Chondrocyte (in vitro differentiated cells): ENCODE results near the gene LCMT1. TPM values are rescaled to one million over a fixed set of nuclear protein-coding genes. Genes with fewer than 3 reads are reported as not detected.

ENCODE experiments used
- DNase-seq: peaks from one replicate; pipeline ENCODE4 v3.0.0; 2021; ENCODE audit warnings: mixed read lengths, low spot score
- H3K27ac Mint-ChIP-seq: one replicate; pipeline ENCODE4 v1.8.0; 2021; ENCODE audit warnings: mild to moderate bottlenecking, moderate library complexity, mixed read lengths; ENCODE audit not compliant: unreplicated experiment
- H3K27me3 Mint-ChIP-seq: 2 replicates; pipeline ENCODE4 v1.8.0; 2021; ENCODE audit warnings: low read depth, mixed read lengths
- H3K36me3 Mint-ChIP-seq: 2 replicates; pipeline ENCODE4 v1.8.0; 2021; ENCODE audit warnings: low read depth, mixed read lengths
- H3K4me1 Mint-ChIP-seq: 2 replicates; pipeline ENCODE4 v1.8.0; 2021; ENCODE audit warnings: low read depth, mild to moderate bottlenecking, mixed read lengths
- H3K4me3 Mint-ChIP-seq: one replicate; pipeline ENCODE4 v1.8.0; 2021; ENCODE audit warnings: mild to moderate bottlenecking, moderate library complexity, mixed read lengths; ENCODE audit not compliant: unreplicated experiment
- H3K9me3 Mint-ChIP-seq: 2 replicates; pipeline ENCODE4 v1.8.0; 2021; ENCODE audit warnings: low read depth, mixed read lengths
- total RNA-seq: library from RNA; stranded (reverse); gene quantifications from 3 replicates; pipeline ENCODE4 v1.2.1, GENCODE V29; 2021
- TF ChIP-seq, protein P1 (sequence below): fragments of 200-600 bp; sonication (generic); IDR thresholded peaks from 2 replicates; pipeline ENCODE4 v1.5.0; 2021; ENCODE audit warnings: antibody characterized with exemption, mild to moderate bottlenecking, moderate library complexity

Gene LCMT1
- total RNA-seq, 1 donor from 2014 or later = 35.4 TPM

DNA sequence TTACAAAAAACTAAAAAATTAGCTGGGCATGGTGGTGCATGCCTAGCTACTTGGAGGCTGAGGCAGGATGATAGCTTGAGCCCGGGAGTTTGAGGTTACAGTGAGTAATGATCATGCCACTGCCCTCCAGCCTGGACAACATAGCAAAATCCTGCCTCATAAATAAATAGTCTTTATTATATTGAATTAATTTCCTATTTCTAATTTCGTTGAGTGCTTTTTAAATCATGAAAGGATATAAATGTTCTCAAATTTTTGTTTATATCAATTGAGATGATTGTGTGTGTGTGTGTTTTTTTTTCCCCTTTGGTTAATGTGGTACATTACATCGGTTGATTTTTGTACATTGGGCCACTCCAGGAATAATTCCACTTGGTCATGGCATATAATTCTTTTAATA is 73.2 kb downstream of the LCMT1 start:
- no peaks in the 10 kb centered on the region for H3K27me3 Mint-ChIP-seq
- H3K4me1 Mint-ChIP-seq = no peaks in the 10 kb centered on the region
- no peak for DNase-seq
- no peak overlapping the region for H3K27ac Mint-ChIP-seq
- H3K4me3 Mint-ChIP-seq = no peak overlapping the region
- H3K36me3 Mint-ChIP-seq = no peaks in the 10 kb centered on the region
- no peaks in the 10 kb centered on the region for H3K9me3 Mint-ChIP-seq
- TF ChIP-seq, protein P1, sequence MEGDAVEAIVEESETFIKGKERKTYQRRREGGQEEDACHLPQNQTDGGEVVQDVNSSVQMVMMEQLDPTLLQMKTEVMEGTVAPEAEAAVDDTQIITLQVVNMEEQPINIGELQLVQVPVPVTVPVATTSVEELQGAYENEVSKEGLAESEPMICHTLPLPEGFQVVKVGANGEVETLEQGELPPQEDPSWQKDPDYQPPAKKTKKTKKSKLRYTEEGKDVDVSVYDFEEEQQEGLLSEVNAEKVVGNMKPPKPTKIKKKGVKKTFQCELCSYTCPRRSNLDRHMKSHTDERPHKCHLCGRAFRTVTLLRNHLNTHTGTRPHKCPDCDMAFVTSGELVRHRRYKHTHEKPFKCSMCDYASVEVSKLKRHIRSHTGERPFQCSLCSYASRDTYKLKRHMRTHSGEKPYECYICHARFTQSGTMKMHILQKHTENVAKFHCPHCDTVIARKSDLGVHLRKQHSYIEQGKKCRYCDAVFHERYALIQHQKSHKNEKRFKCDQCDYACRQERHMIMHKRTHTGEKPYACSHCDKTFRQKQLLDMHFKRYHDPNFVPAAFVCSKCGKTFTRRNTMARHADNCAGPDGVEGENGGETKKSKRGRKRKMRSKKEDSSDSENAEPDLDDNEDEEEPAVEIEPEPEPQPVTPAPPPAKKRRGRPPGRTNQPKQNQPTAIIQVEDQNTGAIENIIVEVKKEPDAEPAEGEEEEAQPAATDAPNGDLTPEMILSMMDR = no peak

DNA sequence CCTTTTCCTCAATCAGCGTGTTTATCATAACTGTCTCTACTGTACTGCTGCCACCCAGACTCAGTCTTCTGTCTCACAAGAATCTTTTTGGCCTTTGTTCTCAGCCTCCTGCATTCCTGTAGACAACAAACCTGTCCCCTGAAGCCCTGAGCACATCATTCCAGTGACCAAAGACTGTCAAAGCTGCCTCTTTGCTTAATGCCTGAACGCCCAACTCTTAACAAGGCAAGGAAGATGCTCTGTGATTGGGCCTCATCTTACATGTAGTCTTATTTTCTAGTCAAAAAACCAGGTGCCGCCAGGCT is 75.9 kb downstream of the LCMT1 start:
- H3K27ac Mint-ChIP-seq = no peak overlapping the region
- TF ChIP-seq, protein P1 = no peak
- no peaks in the 10 kb centered on the region for H3K36me3 Mint-ChIP-seq

DNA sequence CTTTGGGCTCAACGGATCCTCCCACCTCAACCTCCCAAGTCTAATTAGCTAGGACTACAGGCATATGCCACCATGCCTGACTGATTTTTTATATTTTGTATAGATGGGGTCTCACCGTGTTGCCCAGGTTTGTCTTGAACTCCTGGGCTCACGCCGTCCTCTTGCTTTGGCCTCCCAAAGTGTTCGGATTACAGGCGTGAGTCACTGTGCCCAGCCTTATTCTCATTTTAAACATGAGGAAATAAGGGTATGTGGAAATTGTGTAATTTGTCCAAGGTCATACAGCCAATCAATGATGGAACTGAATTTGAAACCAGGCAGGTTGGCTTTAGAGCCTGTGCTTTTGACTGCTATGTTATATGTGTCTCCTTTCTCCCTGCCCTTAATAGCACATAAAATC is 77.8 kb downstream of the LCMT1 start:
- Mint-ChIP-seq H3K4me1 (no peaks in the 10 kb centered on the region), H3K9me3 (no peaks in the 10 kb centered on the region), H3K36me3 (no peaks in the 10 kb centered on the region), H3K27me3 (no peaks in the 10 kb centered on the region), H3K4me3 (no peak overlapping the region), H3K27ac (no peak overlapping the region)
- no peak for DNase-seq
- TF ChIP-seq, protein P1 = no peak

More for the DNA sequence above, 75.9 kb downstream of the LCMT1 start:
- peak; percentile 5 for DNase-seq
- Mint-ChIP-seq H3K4me1 (no peaks in the 10 kb centered on the region), H3K4me3 (no peak overlapping the region), H3K27me3 (no peaks in the 10 kb centered on the region), H3K9me3 (no peaks in the 10 kb centered on the region)

DNA sequence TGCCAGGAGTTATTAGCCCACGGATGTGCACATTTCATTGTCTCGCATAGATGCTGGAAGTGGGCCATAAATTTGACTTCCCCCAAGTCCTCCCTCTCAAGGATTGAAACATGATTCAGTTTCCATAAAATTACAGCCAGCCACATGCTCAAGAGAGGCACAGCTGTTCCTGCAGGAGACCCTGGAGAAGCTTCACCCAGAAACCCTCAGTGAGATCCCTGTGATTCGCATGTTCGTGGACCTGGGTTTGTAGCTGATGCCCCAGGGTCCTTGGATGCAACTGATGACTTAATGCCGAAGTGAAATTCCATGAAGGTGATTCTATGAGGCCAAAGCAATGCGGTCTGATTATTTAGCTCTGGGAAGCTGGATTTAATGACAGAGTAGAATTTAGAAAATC is 80.6 kb downstream of the LCMT1 start:
- H3K36me3 Mint-ChIP-seq = no peaks in the 10 kb centered on the region
- no peak for DNase-seq
- TF ChIP-seq, protein P1 = no peak
- no peak overlapping the region for H3K27ac Mint-ChIP-seq
- no peaks in the 10 kb centered on the region for H3K9me3 Mint-ChIP-seq
- no peaks in the 10 kb centered on the region for H3K4me1 Mint-ChIP-seq
- H3K27me3 Mint-ChIP-seq = no peaks in the 10 kb centered on the region
- no peak overlapping the region for H3K4me3 Mint-ChIP-seq

DNA sequence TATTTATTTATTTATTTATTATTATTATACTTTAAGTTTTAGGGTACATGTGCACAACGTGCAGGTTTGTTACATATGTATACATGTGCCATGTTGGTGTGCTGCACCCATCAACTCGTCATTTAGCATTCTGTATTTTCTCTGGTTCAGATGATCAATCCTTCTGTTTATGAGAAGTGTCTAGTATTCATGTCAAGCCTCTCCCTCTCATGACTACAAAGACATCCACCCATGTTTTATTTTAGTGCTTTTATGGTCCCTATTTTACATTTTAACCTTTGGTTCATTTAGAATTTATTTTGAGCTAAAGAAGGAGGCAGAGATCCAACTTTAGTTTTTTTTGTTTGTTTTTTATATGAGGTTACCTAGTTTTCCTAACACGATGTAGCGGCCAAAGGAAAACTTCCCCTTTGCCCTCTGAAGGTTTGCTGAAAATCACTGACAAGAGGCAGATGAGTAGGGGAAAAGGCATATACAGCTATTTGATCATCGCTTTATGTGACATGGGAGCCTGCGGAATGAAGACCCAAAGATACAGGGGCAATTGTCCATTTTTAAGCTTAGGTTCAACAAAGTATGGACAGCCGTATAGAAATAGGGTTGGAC is 82.8 kb downstream of the LCMT1 start:
- DNase-seq = no peak
- Mint-ChIP-seq H3K27ac (no peak overlapping the region), H3K27me3 (no peaks in the 10 kb centered on the region), H3K36me3 (no peaks in the 10 kb centered on the region), H3K9me3 (no peaks in the 10 kb centered on the region), H3K4me3 (no peak overlapping the region), H3K4me1 (no peaks in the 10 kb centered on the region)
- TF ChIP-seq, protein P1 = no peak
